Caco-2 (cell line): ENCODE data around the gene TRIM8. TPM values are rescaled to one million over a fixed set of nuclear protein-coding genes. Genes with fewer than 3 reads are reported as not detected.

Experiments
- BruUV-seq: library from RNA; stranded (reverse); fragments of 400-500 nt; replicated peaks from 2 replicates; lab custom pipeline; 2021; lab: Mats Ljungman, UMichigan
- CTCF ChIA-PET: fragments of 300-600 bp; sonication (Branson Sonifier 250); formaldehyde crosslinking; loops from one replicate; lab custom pipeline; 2022; ENCODE audit warnings: antibody characterized with exemption; lab: Charles Lee
- POLR2A ChIA-PET: fragments of 300-600 bp; sonication (Branson Sonifier 250); formaldehyde crosslinking; loops from one replicate; lab custom pipeline; 2022; ENCODE audit warnings: antibody characterized with exemption; lab: Charles Lee
- DNase-seq, 2 experiments: peaks; one replicate each; pipeline versions ENCODE4 v3.0.0 to v3.0.0-alpha.2; 2020 to 2022
- H3K27me3 ChIP-seq: replicated peaks from 2 replicates; pipeline ENCODE4 v1.6.0; 2011; ENCODE audit warnings: low read length; ENCODE audit not compliant: control insufficient read depth, insufficient read depth
- H3K36me3 ChIP-seq: 2 replicates; pipeline ENCODE4 v1.5.1; 2011; ENCODE audit warnings: low read length; ENCODE audit not compliant: control insufficient read depth, insufficient read depth
- H3K4me1 ChIP-seq: fragments of 250-450 bp; sonication (Bioruptor Pico); 2 replicates; pipeline ENCODE4 v1.5.1; 2020; ENCODE audit warnings: mild to moderate bottlenecking
- H3K4me3 ChIP-seq: 2 replicates; pipeline ENCODE4 v1.5.1; 2011; ENCODE audit warnings: low read depth, mild to moderate bottlenecking, control low read depth, low read length
- H3K9me3 ChIP-seq: fragments of 250-450 bp; sonication (Bioruptor Pico); 2 replicates; pipeline ENCODE4 v1.5.1; 2020; ENCODE audit warnings: mild to moderate bottlenecking, moderate library complexity
- H3K27ac Mint-ChIP-seq: one replicate; pipeline ENCODE4 v1.8.0; 2022; ENCODE audit warnings: mixed read lengths; ENCODE audit not compliant: unreplicated experiment
- H3K27me3 Mint-ChIP-seq: one replicate; pipeline ENCODE4 v1.8.0; 2022; ENCODE audit warnings: mixed read lengths; ENCODE audit not compliant: insufficient read depth, unreplicated experiment
- H3K36me3 Mint-ChIP-seq: one replicate; pipeline ENCODE4 v1.8.0; 2022; ENCODE audit warnings: mild to moderate bottlenecking, mixed read lengths; ENCODE audit not compliant: insufficient read depth, unreplicated experiment
- H3K4me1 Mint-ChIP-seq: one replicate; pipeline ENCODE4 v1.8.0; 2022; ENCODE audit warnings: low read depth, mixed read lengths; ENCODE audit not compliant: unreplicated experiment
- H3K4me3 Mint-ChIP-seq: one replicate; pipeline ENCODE4 v1.8.0; 2022; ENCODE audit warnings: mild to moderate bottlenecking, moderate library complexity, mixed read lengths; ENCODE audit not compliant: unreplicated experiment
- H3K9me3 Mint-ChIP-seq: one replicate; pipeline ENCODE4 v1.8.0; 2022; ENCODE audit warnings: mixed read lengths; ENCODE audit not compliant: unreplicated experiment
- CTCF ChIP-seq, 2 experiments: fragments of 200-600 bp in 1 of 2; IDR thresholded peaks; 1 replicate in 1 of 2; 2 replicates in 1 of 2; pipeline versions ENCODE4 v1.5.1 to v1.8.0; 2011 to 2022; ENCODE audit warnings: antibody characterized with exemption in 1 of 2, control low read depth in 1 of 2, inconsistent platforms in 1 of 2, low read depth in 1 of 2, low read length in 1 of 2, mild to moderate bottlenecking in 1 of 2, moderate library complexity in 1 of 2; ENCODE audit not compliant: insufficient read depth in 1 of 2, severe bottlenecking in 1 of 2, unreplicated experiment in 1 of 2
- intact Hi-C: fragments of 100-400 bp; cut with micrococcal nuclease; formaldehyde crosslinking; loops from one replicate; pipeline ENCODE4 v1.10.0; 2022; ENCODE audit not compliant: unreplicated experiment
- total RNA-seq: library from RNA; stranded (reverse); gene quantifications from 2 replicates; pipeline ENCODE4 v1.2.3, GENCODE V29; 2022

The TRIM8 gene
- total RNA-seq, 1 experiment from 2014 or later, result 40.9 TPM

DNA sequence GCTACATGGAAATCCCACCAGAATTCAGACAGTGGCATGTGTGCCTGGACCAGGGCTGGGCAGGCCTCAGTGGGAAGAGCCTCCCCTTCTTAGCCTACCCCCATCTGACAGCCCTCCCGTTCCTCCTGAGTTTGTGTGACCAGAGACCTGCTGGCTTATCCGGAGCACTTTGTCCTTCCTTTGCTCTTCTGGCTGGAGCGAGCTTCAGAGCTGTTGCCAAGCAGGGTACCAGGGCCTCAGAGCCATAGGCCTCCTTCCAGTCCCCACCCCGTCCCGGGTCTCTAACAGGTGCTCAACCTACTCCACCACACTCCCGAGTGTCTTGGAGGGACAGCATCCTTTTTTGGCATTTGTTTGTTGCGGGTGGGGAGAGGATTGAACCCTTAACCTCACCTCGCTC lies 26.5 kb upstream of the TRIM8 start:
- no TSS peak for BruUV-seq
- Mint-ChIP-seq H3K9me3 (no peaks in the 10 kb centered on the region), H3K27me3 (no peaks in the 10 kb centered on the region), H3K4me1 (peaks cover 8% of the 10 kb centered on the region), H3K4me3 (no peak overlapping the region), H3K27ac (no peak overlapping the region), H3K36me3 (peaks cover 5% of the 10 kb centered on the region)
- no peak for DNase-seq
- Histone ChIP-seq H3K27me3 (no peaks in the 10 kb centered on the region), H3K9me3 (no peaks in the 10 kb centered on the region), H3K36me3 (no peaks in the 10 kb centered on the region; the same call in 1 of the 2 replicates), H3K4me1 (no peaks in the 10 kb centered on the region), H3K4me3 (no peak overlapping the region)
- no peak for TF ChIP-seq CTCF (IDR thresholded peaks at IDR 0.05; ENCODE audit: insufficient read depth in 1 of 2, low read depth in 1 of 2, low read length in 1 of 2, severe bottlenecking in 1 of 2, unreplicated experiment in 1 of 2)
- ChIA-PET POLR2A (no interaction called here), CTCF (no interaction called here)
- intact Hi-C loops, result no loop called here

DNA sequence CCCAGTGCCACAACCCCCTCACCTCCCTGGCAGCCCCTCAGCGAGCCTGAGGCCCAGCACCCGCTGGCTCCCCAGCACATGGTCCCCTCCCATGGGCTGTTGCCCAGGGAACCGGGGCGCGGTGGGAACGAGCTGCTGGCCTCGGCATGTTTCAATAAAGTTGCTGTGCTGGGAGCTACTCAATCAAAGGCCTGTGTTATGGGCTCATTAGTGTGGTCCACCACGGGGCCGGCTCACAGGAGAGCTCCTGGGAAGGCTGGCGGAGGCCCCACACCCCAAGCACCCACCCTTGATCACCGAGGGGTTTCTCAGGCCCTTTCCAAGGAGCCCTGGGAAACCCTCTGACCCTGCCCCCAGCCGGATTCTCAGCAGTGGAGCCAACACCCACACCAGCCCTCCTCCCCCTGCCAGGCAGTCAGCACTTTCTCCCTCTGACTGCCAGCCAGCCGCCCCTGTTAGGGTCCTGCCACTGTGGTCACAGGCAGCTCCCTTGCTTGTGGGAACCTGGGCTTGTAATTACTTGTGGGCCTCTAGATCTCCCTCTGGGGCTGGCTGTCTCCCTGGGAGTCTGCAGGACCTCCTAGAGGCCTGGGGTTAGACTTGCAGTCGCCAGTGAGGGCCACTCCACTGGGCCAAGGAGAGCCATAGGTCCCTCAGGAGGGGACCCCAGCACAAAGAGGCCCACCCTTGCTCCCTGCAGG lies 24.8 kb upstream of the TRIM8 start:
- intact Hi-C loops, result no loop called here
- no peaks in the 10 kb centered on the region for H3K9me3 Mint-ChIP-seq
- H3K4me3 ChIP-seq, result no peak overlapping the region
- POLR2A ChIA-PET, result no interaction called here
- no peak overlapping the region for H3K27ac Mint-ChIP-seq
- H3K4me3 Mint-ChIP-seq, result no peak overlapping the region
- H3K4me1 Mint-ChIP-seq, result peaks cover 8% of the 10 kb centered on the region
- no peaks in the 10 kb centered on the region for H3K27me3 ChIP-seq
- CTCF ChIA-PET, result interaction anchor here (1.1 kb wide), 1 partner anchor 23 kb away, joined by 3 read pairs; no protein-coding TSS in a partner anchor
- no peak for TF ChIP-seq CTCF (IDR thresholded peaks at IDR 0.05; ENCODE audit: insufficient read depth in 1 of 2, low read depth in 1 of 2, low read length in 1 of 2, severe bottlenecking in 1 of 2, unreplicated experiment in 1 of 2)
- no peaks in the 10 kb centered on the region for H3K27me3 Mint-ChIP-seq
- no TSS peak for BruUV-seq
- H3K4me1 ChIP-seq, result no peaks in the 10 kb centered on the region
- no peaks in the 10 kb centered on the region for H3K9me3 ChIP-seq
- H3K36me3 Mint-ChIP-seq, result peaks cover 5% of the 10 kb centered on the region
- H3K36me3 ChIP-seq, result no peaks in the 10 kb centered on the region; the same call in 1 of the 2 replicates
- DNase-seq, result no peak

GRCh38 chr10:102620138-102620590 lies 24.1 kb upstream of the TRIM8 start:
- no TSS peak for BruUV-seq
- Histone ChIP-seq H3K9me3 (no peaks in the 10 kb centered on the region), H3K27me3 (no peaks in the 10 kb centered on the region), H3K36me3 (no peaks in the 10 kb centered on the region; the same call in 1 of the 2 replicates), H3K4me1 (no peaks in the 10 kb centered on the region), H3K4me3 (no peak overlapping the region)
- POLR2A ChIA-PET, result no interaction called here
- H3K36me3 Mint-ChIP-seq, result peaks cover 5% of the 10 kb centered on the region
- no peak overlapping the region for H3K4me3 Mint-ChIP-seq
- intact Hi-C loops, result no loop called here
- TF ChIP-seq CTCF (IDR thresholded peaks at IDR 0.05; ENCODE audit: insufficient read depth in 1 of 2, low read depth in 1 of 2, low read length in 1 of 2, severe bottlenecking in 1 of 2, unreplicated experiment in 1 of 2), result no peak
- CTCF ChIA-PET, result no interaction called here
- H3K27me3 Mint-ChIP-seq, result no peaks in the 10 kb centered on the region
- DNase-seq, result no peak
- no peak overlapping the region for H3K27ac Mint-ChIP-seq
- peaks cover 11% of the 10 kb centered on the region for H3K4me1 Mint-ChIP-seq
- H3K9me3 Mint-ChIP-seq, result no peaks in the 10 kb centered on the region
